Measurements from ENCODE around the gene TBX18.

Gene TBX18

GRCh38 chr6:84667252-84668213, 96.9 kb downstream of the TBX18 start:
- DNase-seq: no peak

GRCh38 chr6:84665401-84665800, 99.0 kb downstream of the TBX18 start:
- DNase-seq: no peak

GRCh38 chr6:84663866-84664265, 100.5 kb downstream of the TBX18 start:
- no peak for DNase-seq

GRCh38 chr6:84657486-84657885, 106.9 kb downstream of the TBX18 start:
- DNase-seq: no peak

- no peak for DNase-seq
These were observed 107.4 kb downstream of the TBX18 start for GRCh38 chr6:84657025-84657424.

- no peak for DNase-seq
These were observed 111.3 kb downstream of the TBX18 start for GRCh38 chr6:84653027-84653551.

GRCh38 chr6:84652356-84653026, 111.9 kb downstream of the TBX18 start:
- no peak for DNase-seq

- DNase-seq: no peak
These were observed 112.8 kb downstream of the TBX18 start for GRCh38 chr6:84651583-84651982.

- no peak for DNase-seq
These were observed 116.0 kb downstream of the TBX18 start for GRCh38 chr6:84648444-84648843.

GRCh38 chr6:84645563-84646266, 118.7 kb downstream of the TBX18 start:
- no peak for DNase-seq

- no peak for DNase-seq
These were observed 119.4 kb downstream of the TBX18 start for GRCh38 chr6:84645000-84645399.

- DNase-seq: no peak
These were observed 120.6 kb downstream of the TBX18 start for GRCh38 chr6:84643778-84644177.

- no peak for DNase-seq
These were observed 123.3 kb downstream of the TBX18 start for GRCh38 chr6:84641076-84641475.

GRCh38 chr6:84639396-84639795, 125.0 kb downstream of the TBX18 start:
- DNase-seq: no peak

- no peak for DNase-seq
These were observed 126.1 kb downstream of the TBX18 start for GRCh38 chr6:84638286-84638685.

All from NCI-H748 treated with DMSO at 0.1 percent for 48 hours (cell line).